Cardiac septum (tissue), 1 donor: Measurements from ENCODE around the gene ARHGAP26. TPM values are rescaled to one million over a fixed set of nuclear protein-coding genes. Genes with fewer than 3 reads are reported as not detected.

Source experiments
- DNase-seq: peaks from one replicate; pipeline ENCODE4 v3.0.0-alpha.2; 2020; ENCODE audit warnings: low spot score
- intact Hi-C: fragments of 100-400 bp; cut with DNase I; formaldehyde crosslinking; loops from one replicate; pipeline ENCODE4 v1.14.0; 2022
- total RNA-seq: library from RNA; stranded (reverse); fragmentation: NEBNext Ultra II Directional; extraction: Animal tissue kit (Norgen Biotek cat#: 25700); gene quantifications from one replicate; pipeline ENCODE4 v1.2.1, GENCODE V29; 2021
- donor health status: DM: no; HTN: no; CAD: no.

ARHGAP26 gene
- total RNA-seq, 1 donor from 2014 or later = 32.0 TPM

GRCh38 chr5:143251946-143252345, 481.8 kb downstream of the ARHGAP26 start:
- DNase-seq = no peak
- intact Hi-C loops = no loop called here

- intact Hi-C loops = no loop called here
- DNase-seq = no peak
These were observed 484.6 kb downstream of the ARHGAP26 start for GRCh38 chr5:143254819-143255218.

GRCh38 chr5:143258559-143259253, 488.5 kb downstream of the ARHGAP26 start:
- no peak for DNase-seq
- intact Hi-C loops = no loop called here

GRCh38 chr5:143259254-143259605, 489.1 kb downstream of the ARHGAP26 start:
- intact Hi-C loops = no loop called here
- no peak for DNase-seq

GRCh38 chr5:143261748-143262392, 491.7 kb downstream of the ARHGAP26 start:
- DNase-seq = no peak
- intact Hi-C loops = no loop called here

- intact Hi-C loops = no loop called here
- no peak for DNase-seq
These were observed 492.4 kb downstream of the ARHGAP26 start for GRCh38 chr5:143262393-143263174.

- intact Hi-C loops = no loop called here
- no peak for DNase-seq
These were observed 493.2 kb downstream of the ARHGAP26 start for GRCh38 chr5:143263272-143263810.

- intact Hi-C loops = no loop called here
These were observed 495.8 kb downstream of the ARHGAP26 start for GRCh38 chr5:143265995-143266394.

GRCh38 chr5:143267186-143267585, 497.0 kb downstream of the ARHGAP26 start:
- no peak for DNase-seq
- intact Hi-C loops = no loop called here

More at GRCh38 chr5:143265995-143266394, 495.8 kb downstream of the ARHGAP26 start:
- no peak for DNase-seq

- no peak for DNase-seq
- intact Hi-C loops = no loop called here
These were observed 498.2 kb downstream of the ARHGAP26 start for GRCh38 chr5:143268388-143268787.

- intact Hi-C loops = no loop called here
- no peak for DNase-seq
These were observed 501.3 kb downstream of the ARHGAP26 start for GRCh38 chr5:143271431-143271830.

- intact Hi-C loops = no loop called here
These were observed 504.8 kb downstream of the ARHGAP26 start for GRCh38 chr5:143274952-143275351.

GRCh38 chr5:143275512-143276363, 505.6 kb downstream of the ARHGAP26 start:
- no peak for DNase-seq
- intact Hi-C loops = no loop called here

More at GRCh38 chr5:143274952-143275351, 504.8 kb downstream of the ARHGAP26 start:
- DNase-seq = no peak

GRCh38 chr5:143277536-143277935, 507.4 kb downstream of the ARHGAP26 start:
- no peak for DNase-seq
- intact Hi-C loops = no loop called here

Other genes starting within 250 kb of the ARHGAP26 start
- gene FGF1, start 84.3 kb upstream of the ARHGAP26 start, total RNA-seq = 70.2 TPM